Neural cell (in vitro differentiated cells): Measurements from ENCODE around the gene TMEM117. TPM values are rescaled to one million over a fixed set of nuclear protein-coding genes. Genes with fewer than 3 reads are reported as not detected.
A peak's percentile ranks its signal among the peaks of the same experiment; 100 is the strongest.

Experiments
- H2AFZ ChIP-seq: fragments of 200-600, 300-800 bp; sonication (generic), shearing (Covaris generic); 2 replicates; pipeline ENCODE4 v1.6.0; 2014; ENCODE audit warnings: low read depth, mild to moderate bottlenecking, antibody characterized with exemption, low read length, moderate library complexity
- H3F3A ChIP-seq: fragments of 200-600 bp; shearing (Covaris generic); 2 replicates; pipeline ENCODE4 v1.6.1; 2016; ENCODE audit warnings: mild to moderate bottlenecking, moderate library complexity, mixed read lengths, antibody characterized with exemption, low read length; ENCODE audit not compliant: insufficient read depth, poor library complexity, severe bottlenecking
- H3K27ac ChIP-seq: fragments of 200-600, 300-800 bp; sonication (generic), shearing (Covaris generic); 2 replicates; pipeline ENCODE4 v1.5.1; 2014; ENCODE audit warnings: mild to moderate bottlenecking, low read length, moderate library complexity
- H3K27me3 ChIP-seq: fragments of 300-800, 200-600 bp; sonication (generic), shearing (Covaris generic); 2 replicates; pipeline ENCODE4 v1.6.0; 2014; ENCODE audit warnings: mild to moderate bottlenecking, low read depth, low read length, moderate library complexity; ENCODE audit not compliant: insufficient read depth
- H3K36me3 ChIP-seq: fragments of 300-800, 200-600 bp; sonication (generic), shearing (Covaris generic); 2 replicates; pipeline ENCODE4 v1.5.1; 2014; ENCODE audit warnings: mild to moderate bottlenecking, antibody characterized with exemption, low read length, moderate library complexity; ENCODE audit not compliant: insufficient read depth
- H3K4me2 ChIP-seq: fragments of 300-800, 200-600 bp; sonication (generic), shearing (Covaris generic); 2 replicates; pipeline ENCODE4 v1.6.0; 2014; ENCODE audit warnings: mild to moderate bottlenecking, low read length
- H3K4me3 ChIP-seq: fragments of 300-800, 200-600 bp; sonication (generic), shearing (Covaris generic); 2 replicates; pipeline ENCODE4 v1.5.1; 2014; ENCODE audit warnings: mild to moderate bottlenecking, low read length, moderate library complexity
- H3K79me2 ChIP-seq: fragments of 200-600 bp; shearing (Covaris generic); replicated peaks from 2 replicates; pipeline ENCODE4 v1.6.0; 2014; ENCODE audit warnings: mild to moderate bottlenecking, low read length, moderate library complexity; ENCODE audit not compliant: insufficient read depth
- H3K9ac ChIP-seq: fragments of 300-800, 200-600 bp; sonication (generic), shearing (Covaris generic); 2 replicates; pipeline ENCODE4 v1.6.1; 2016; ENCODE audit warnings: mild to moderate bottlenecking, low read length, mixed read lengths
- H3K9me2 ChIP-seq: fragments of 200-600 bp; shearing (Covaris generic); 2 replicates; pipeline ENCODE4 v1.6.1; 2016; ENCODE audit warnings: mild to moderate bottlenecking, low read length, mixed read lengths; ENCODE audit not compliant: insufficient read depth
- H3K9me3 ChIP-seq: fragments of 200-600, 300-800 bp; sonication (generic), shearing (Covaris generic); 2 replicates; pipeline ENCODE4 v1.6.1; 2016; ENCODE audit warnings: mild to moderate bottlenecking, mixed run types, low read length, moderate library complexity, mixed read lengths
- H4K20me1 ChIP-seq: fragments of 200-600 bp; shearing (Covaris generic); 2 replicates; pipeline ENCODE4 v1.6.1; 2016; ENCODE audit warnings: mild to moderate bottlenecking, mixed run types; ENCODE audit not compliant: insufficient read depth
- EP300 ChIP-seq: fragments of 450-650 bp; conservative IDR thresholded peaks from 2 replicates; pipeline ENCODE4 v1.6.1; 2014; ENCODE audit warnings: antibody characterized with exemption, mild to moderate bottlenecking, moderate library complexity; ENCODE audit not compliant: poor library complexity, severe bottlenecking
- EZH2 ChIP-seq: fragments of 200-600, 300-800 bp; shearing (Covaris generic), sonication (generic); IDR thresholded peaks from 2 replicates; pipeline ENCODE4 v1.6.1; 2014; ENCODE audit warnings: antibody characterized with exemption, low read length, borderline replicate concordance, mild to moderate bottlenecking; ENCODE audit not compliant: insufficient read depth, poor library complexity, severe bottlenecking
- MXI1 ChIP-seq: fragments of 450-650 bp; conservative IDR thresholded peaks from 2 replicates; pipeline ENCODE4 v1.6.1; 2014; ENCODE audit warnings: antibody characterized with exemption, mild to moderate bottlenecking; ENCODE audit not compliant: poor library complexity, severe bottlenecking
- POLR2AphosphoS5 ChIP-seq: IDR thresholded peaks from 2 replicates; pipeline ENCODE4 v1.6.1; 2012
- RAD21 ChIP-seq: fragments of 450-650 bp; conservative IDR thresholded peaks from 2 replicates; pipeline ENCODE4 v1.6.1; 2014; ENCODE audit warnings: antibody characterized with exemption, mild to moderate bottlenecking, moderate library complexity
- SMC3 ChIP-seq: fragments of 450-650 bp; conservative IDR thresholded peaks from 2 replicates; pipeline ENCODE4 v1.6.1; 2014; ENCODE audit warnings: antibody characterized with exemption, mild to moderate bottlenecking, moderate library complexity; ENCODE audit not compliant: poor library complexity
- TAF1 ChIP-seq: IDR thresholded peaks from 2 replicates; pipeline ENCODE4 v1.6.1; 2012; ENCODE audit warnings: low read depth
- polyA plus RNA-seq: library from polyadenylated mRNA; depleted of rRNA; stranded (reverse); fragments of >200 nt; gene quantifications from 2 replicates; pipeline ENCODE4 v1.2.3, GENCODE V29; 2014
- TF ChIP-seq, protein P1 (sequence below): fragments of 450-650 bp; IDR thresholded peaks from 2 replicates; pipeline ENCODE4 v1.5.1; 2014; ENCODE audit warnings: antibody characterized with exemption, mild to moderate bottlenecking, moderate library complexity; ENCODE audit not compliant: poor library complexity, severe bottlenecking
- TF ChIP-seq, protein P2 (sequence below): IDR thresholded peaks from 2 replicates; pipeline ENCODE4 v1.6.1; 2012; ENCODE audit warnings: borderline replicate concordance

Gene TMEM117
- polyA plus RNA-seq, 1 donor from 2014 or later: 5.3 TPM

GRCh38 chr12:43836475-43836989 lies 651 bp downstream of the TMEM117 start:
- no peak overlapping the region for H3K27ac ChIP-seq
- H3F3A ChIP-seq: no peaks in the 10 kb centered on the region
- peak overlapping the region; percentile 75 for H3K4me3 ChIP-seq
- H3K4me2 ChIP-seq: peak overlapping the region; percentile 3
- no peaks in the 10 kb centered on the region for H3K36me3 ChIP-seq
- H4K20me1 ChIP-seq: no peaks in the 10 kb centered on the region
- no peaks in the 10 kb centered on the region for H3K79me2 ChIP-seq
- H3K27me3 ChIP-seq: peaks cover 24% of the 10 kb centered on the region
- no peaks in the 10 kb centered on the region for H3K9me2 ChIP-seq
- peak overlapping the region; percentile 63 for H3K9ac ChIP-seq
- H2AFZ ChIP-seq: peak overlapping the region; percentile 38
- H3K9me3 ChIP-seq: no peaks in the 10 kb centered on the region
- TF ChIP-seq SMC3 (no peak), EZH2 (no peak), MXI1 (no peak), EP300 (no peak), POLR2AphosphoS5 (no peak), TAF1 (no peak), RAD21 (no peak)
- TF ChIP-seq, protein P1, sequence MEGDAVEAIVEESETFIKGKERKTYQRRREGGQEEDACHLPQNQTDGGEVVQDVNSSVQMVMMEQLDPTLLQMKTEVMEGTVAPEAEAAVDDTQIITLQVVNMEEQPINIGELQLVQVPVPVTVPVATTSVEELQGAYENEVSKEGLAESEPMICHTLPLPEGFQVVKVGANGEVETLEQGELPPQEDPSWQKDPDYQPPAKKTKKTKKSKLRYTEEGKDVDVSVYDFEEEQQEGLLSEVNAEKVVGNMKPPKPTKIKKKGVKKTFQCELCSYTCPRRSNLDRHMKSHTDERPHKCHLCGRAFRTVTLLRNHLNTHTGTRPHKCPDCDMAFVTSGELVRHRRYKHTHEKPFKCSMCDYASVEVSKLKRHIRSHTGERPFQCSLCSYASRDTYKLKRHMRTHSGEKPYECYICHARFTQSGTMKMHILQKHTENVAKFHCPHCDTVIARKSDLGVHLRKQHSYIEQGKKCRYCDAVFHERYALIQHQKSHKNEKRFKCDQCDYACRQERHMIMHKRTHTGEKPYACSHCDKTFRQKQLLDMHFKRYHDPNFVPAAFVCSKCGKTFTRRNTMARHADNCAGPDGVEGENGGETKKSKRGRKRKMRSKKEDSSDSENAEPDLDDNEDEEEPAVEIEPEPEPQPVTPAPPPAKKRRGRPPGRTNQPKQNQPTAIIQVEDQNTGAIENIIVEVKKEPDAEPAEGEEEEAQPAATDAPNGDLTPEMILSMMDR: no peak
- TF ChIP-seq, protein P2, sequence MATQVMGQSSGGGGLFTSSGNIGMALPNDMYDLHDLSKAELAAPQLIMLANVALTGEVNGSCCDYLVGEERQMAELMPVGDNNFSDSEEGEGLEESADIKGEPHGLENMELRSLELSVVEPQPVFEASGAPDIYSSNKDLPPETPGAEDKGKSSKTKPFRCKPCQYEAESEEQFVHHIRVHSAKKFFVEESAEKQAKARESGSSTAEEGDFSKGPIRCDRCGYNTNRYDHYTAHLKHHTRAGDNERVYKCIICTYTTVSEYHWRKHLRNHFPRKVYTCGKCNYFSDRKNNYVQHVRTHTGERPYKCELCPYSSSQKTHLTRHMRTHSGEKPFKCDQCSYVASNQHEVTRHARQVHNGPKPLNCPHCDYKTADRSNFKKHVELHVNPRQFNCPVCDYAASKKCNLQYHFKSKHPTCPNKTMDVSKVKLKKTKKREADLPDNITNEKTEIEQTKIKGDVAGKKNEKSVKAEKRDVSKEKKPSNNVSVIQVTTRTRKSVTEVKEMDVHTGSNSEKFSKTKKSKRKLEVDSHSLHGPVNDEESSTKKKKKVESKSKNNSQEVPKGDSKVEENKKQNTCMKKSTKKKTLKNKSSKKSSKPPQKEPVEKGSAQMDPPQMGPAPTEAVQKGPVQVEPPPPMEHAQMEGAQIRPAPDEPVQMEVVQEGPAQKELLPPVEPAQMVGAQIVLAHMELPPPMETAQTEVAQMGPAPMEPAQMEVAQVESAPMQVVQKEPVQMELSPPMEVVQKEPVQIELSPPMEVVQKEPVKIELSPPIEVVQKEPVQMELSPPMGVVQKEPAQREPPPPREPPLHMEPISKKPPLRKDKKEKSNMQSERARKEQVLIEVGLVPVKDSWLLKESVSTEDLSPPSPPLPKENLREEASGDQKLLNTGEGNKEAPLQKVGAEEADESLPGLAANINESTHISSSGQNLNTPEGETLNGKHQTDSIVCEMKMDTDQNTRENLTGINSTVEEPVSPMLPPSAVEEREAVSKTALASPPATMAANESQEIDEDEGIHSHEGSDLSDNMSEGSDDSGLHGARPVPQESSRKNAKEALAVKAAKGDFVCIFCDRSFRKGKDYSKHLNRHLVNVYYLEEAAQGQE: no peak

DNA sequence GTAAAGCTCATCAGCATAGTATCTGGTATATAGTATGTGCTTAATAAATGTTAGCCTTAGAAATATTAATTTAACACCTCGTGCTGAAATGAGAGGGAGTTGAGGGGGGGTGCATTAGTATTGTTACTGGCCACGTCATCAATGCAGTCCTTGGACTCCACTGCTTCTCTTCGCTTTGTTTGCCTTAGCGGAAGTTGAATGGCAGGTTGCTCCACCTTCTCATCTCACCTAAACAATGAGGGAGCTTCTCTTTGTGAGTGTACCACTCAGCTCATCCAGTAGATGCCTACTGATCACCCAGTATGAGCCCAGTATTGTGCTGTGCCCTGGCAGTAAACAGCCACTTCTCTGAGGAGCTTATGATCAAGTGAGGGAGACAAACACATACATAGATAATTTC lies 4.5 kb downstream of the TMEM117 start:
- no peak overlapping the region for H2AFZ ChIP-seq
- no peaks in the 10 kb centered on the region for H3F3A ChIP-seq
- no peaks in the 10 kb centered on the region for H3K9me3 ChIP-seq
- H3K27ac ChIP-seq: no peak overlapping the region
- no peak overlapping the region for H3K4me3 ChIP-seq
- H3K36me3 ChIP-seq: no peaks in the 10 kb centered on the region
- no peak overlapping the region for H3K4me2 ChIP-seq
- no peaks in the 10 kb centered on the region for H3K9me2 ChIP-seq
- TF ChIP-seq POLR2AphosphoS5: no peak
- TF ChIP-seq EP300: no peak
- no peak for TF ChIP-seq RAD21
- TF ChIP-seq MXI1: no peak
- TF ChIP-seq SMC3: no peak
- TF ChIP-seq, protein P2: no peak
- TF ChIP-seq EZH2: no peak
- TF ChIP-seq TAF1: no peak
- TF ChIP-seq, protein P1: no peak
- H3K27me3 ChIP-seq: peaks cover 15% of the 10 kb centered on the region
- H4K20me1 ChIP-seq: no peaks in the 10 kb centered on the region
- no peaks in the 10 kb centered on the region for H3K79me2 ChIP-seq
- H3K9ac ChIP-seq: no peak overlapping the region
